Measurements from ENCODE around the gene CCDC144A. TPM values are rescaled to one million over a fixed set of nuclear protein-coding genes. Genes with fewer than 3 reads are reported as not detected.
"Not testable (repeated sequence)": the region's sequence is repeated elsewhere in the genome, so short reads cannot be mapped to it uniquely, and the experiment has no call there.

The CCDC144A gene
- total RNA-seq, 1 donor from 2014 or later = 1.2 TPM

GRCh38 chr17:16818821-16819683, 129.0 kb downstream of the CCDC144A start:
- Mint-ChIP-seq H3K4me1 (ENCODE audit: low read depth, unreplicated experiment) (peaks cover 4% of the 10 kb centered on the region), H3K4me3 (ENCODE audit: unreplicated experiment) (no peak overlapping the region), H3K9me3 (ENCODE audit: unreplicated experiment) (peaks cover 5% of the 10 kb centered on the region), H3K27ac (ENCODE audit: unreplicated experiment) (no peak overlapping the region), H3K36me3 (ENCODE audit: unreplicated experiment) (peaks cover 16% of the 10 kb centered on the region), H3K27me3 (ENCODE audit: unreplicated experiment) (peaks cover 8% of the 10 kb centered on the region)
- DNase-seq = no peak
- TF ChIP-seq CTCF (IDR thresholded peaks at IDR 0.05; ENCODE audit: partially characterized antibody, unreplicated experiment) = no peak

GRCh38 chr17:16820161-16820877, 130.3 kb downstream of the CCDC144A start:
- Mint-ChIP-seq H3K4me3 (ENCODE audit: unreplicated experiment) (no peak overlapping the region), H3K27me3 (ENCODE audit: unreplicated experiment) (peaks cover 8% of the 10 kb centered on the region), H3K27ac (ENCODE audit: unreplicated experiment) (no peak overlapping the region), H3K36me3 (ENCODE audit: unreplicated experiment) (peaks cover 16% of the 10 kb centered on the region), H3K9me3 (ENCODE audit: unreplicated experiment) (peaks cover 5% of the 10 kb centered on the region), H3K4me1 (ENCODE audit: low read depth, unreplicated experiment) (no peaks in the 10 kb centered on the region)
- DNase-seq = no peak
- TF ChIP-seq CTCF (IDR thresholded peaks at IDR 0.05; ENCODE audit: partially characterized antibody, unreplicated experiment) = no peak

GRCh38 chr17:16820979-16821543, 131.0 kb downstream of the CCDC144A start:
- peaks cover 16% of the 10 kb centered on the region for H3K36me3 Mint-ChIP-seq (ENCODE audit: unreplicated experiment)
- no peaks in the 10 kb centered on the region for H3K4me1 Mint-ChIP-seq (ENCODE audit: low read depth, unreplicated experiment)
- H3K9me3 Mint-ChIP-seq (ENCODE audit: unreplicated experiment) = peaks cover 5% of the 10 kb centered on the region
- no peak for TF ChIP-seq CTCF (IDR thresholded peaks at IDR 0.05; ENCODE audit: partially characterized antibody, unreplicated experiment)
- H3K4me3 Mint-ChIP-seq (ENCODE audit: unreplicated experiment) = no peak overlapping the region
- H3K27me3 Mint-ChIP-seq (ENCODE audit: unreplicated experiment) = peaks cover 8% of the 10 kb centered on the region
- H3K27ac Mint-ChIP-seq (ENCODE audit: unreplicated experiment) = no peak overlapping the region
- no peak for DNase-seq

GRCh38 chr17:16822133-16822532, 132.1 kb downstream of the CCDC144A start:
- peaks cover 16% of the 10 kb centered on the region for H3K36me3 Mint-ChIP-seq (ENCODE audit: unreplicated experiment)
- H3K27me3 Mint-ChIP-seq (ENCODE audit: unreplicated experiment) = not testable (repeated sequence)

GRCh38 chr17:16823768-16824406, 133.8 kb downstream of the CCDC144A start:
- not testable (repeated sequence) for H3K27ac Mint-ChIP-seq (ENCODE audit: unreplicated experiment); H3K36me3 Mint-ChIP-seq (ENCODE audit: unreplicated experiment); H3K27me3 Mint-ChIP-seq (ENCODE audit: unreplicated experiment); H3K9me3 Mint-ChIP-seq (ENCODE audit: unreplicated experiment); DNase-seq; H3K4me3 Mint-ChIP-seq (ENCODE audit: unreplicated experiment); H3K4me1 Mint-ChIP-seq (ENCODE audit: low read depth, unreplicated experiment)

More at GRCh38 chr17:16822133-16822532, 132.1 kb downstream of the CCDC144A start:
- not testable (repeated sequence) for H3K9me3 Mint-ChIP-seq (ENCODE audit: unreplicated experiment); H3K4me1 Mint-ChIP-seq (ENCODE audit: low read depth, unreplicated experiment); H3K4me3 Mint-ChIP-seq (ENCODE audit: unreplicated experiment); DNase-seq; H3K27ac Mint-ChIP-seq (ENCODE audit: unreplicated experiment)

Other genes starting within 250 kb of the CCDC144A start
- 7.3 TPM for gene LRRC75A, start 198.0 kb upstream of the CCDC144A start, total RNA-seq (ENCODE audit: unreplicated experiment)
- gene ZNF287, start 121.0 kb upstream of the CCDC144A start, total RNA-seq (ENCODE audit: unreplicated experiment) = 17.4 TPM
- 11.2 TPM for gene ZNF624, start 36.4 kb upstream of the CCDC144A start, total RNA-seq (ENCODE audit: unreplicated experiment)